Gastrocnemius medialis (tissue), 4 donors: ENCODE data around the gene CCL19. TPM values are rescaled to one million over a fixed set of nuclear protein-coding genes. Genes with fewer than 3 reads are reported as not detected.

Experiments used
- ATAC-seq, 2 donors: fragments of 150-250 bp; one replicate each; pipeline ENCODE4 v1.9.1; 2016
- DNase-seq, 2 donors: peaks; one replicate each; pipeline ENCODE4 v3.0.0-alpha.2; 2019
- H3K27ac ChIP-seq, 4 donors: fragments of 200-600 bp; sonication (generic); 1 replicate in 1 of 4; 2 replicates in 3 of 4; pipeline ENCODE4 v1.5.1; 2016 to 2018; ENCODE audit warnings: mild to moderate bottlenecking in 2 of 4, moderate library complexity in 1 of 4
- H3K27me3 ChIP-seq, 3 donors: fragments of 200-600 bp; sonication (generic) in 2 of 3; 1 replicate in 1 of 3; 2 replicates in 2 of 3; pipeline versions ENCODE4 v1.5.1 to v1.6.0; 2016 to 2019; ENCODE audit warnings: mild to moderate bottlenecking in 1 of 3, moderate library complexity in 1 of 3
- H3K36me3 ChIP-seq, 2 donors: fragments of 200-600 bp; sonication (generic) in 1 of 2; one replicate each; pipeline ENCODE4 v1.5.1; 2017 to 2018
- H3K4me1 ChIP-seq, 2 donors: fragments of 200-600 bp; sonication (generic) in 1 of 2; one replicate each; pipeline ENCODE4 v1.5.1; 2016 to 2017; ENCODE audit warnings: mild to moderate bottlenecking in 2 of 2
- H3K4me3 ChIP-seq, 4 donors: fragments of 200-600 bp; sonication (generic) in 3 of 4; 1 replicate in 1 of 4; 2 replicates in 3 of 4; pipeline ENCODE4 v1.5.1; 2016 to 2019; ENCODE audit warnings: mild to moderate bottlenecking in 2 of 4
- H3K9me3 ChIP-seq, 3 donors: fragments of 200-600 bp; sonication (generic) in 2 of 3; 1 replicate in 1 of 3; 2 replicates in 2 of 3; pipeline ENCODE4 v1.5.1; 2016 to 2019
- POLR2A ChIP-seq, 2 donors: fragments of 450-650 bp; IDR thresholded peaks; one replicate each; pipeline ENCODE4 v1.6.1; 2017; ENCODE audit warnings: antibody characterized with exemption in 2 of 2, mild to moderate bottlenecking in 2 of 2, moderate library complexity in 2 of 2
- in situ Hi-C, 4 donors: fragments of 200-750 bp; cut with MboI; loops; one replicate each; pipeline versions ENCODE4 v1.15.0 to v1.8.0; 2017; ENCODE audit warnings: low sequenced_read_pairs in 4 of 4
- intact Hi-C: fragments of 100-400 bp; cut with DNase I; formaldehyde crosslinking; loops from one replicate; pipeline ENCODE4 v1.15.1; 2023; ENCODE audit warnings: low total_unique reads
- total RNA-seq, 4 donors: library from RNA; depleted of rRNA; stranded (reverse); fragments of >200 nt; gene quantifications; one replicate each; pipeline versions ENCODE4 v1.1.0 to v1.2.3, GENCODE V29; 2016
- TF ChIP-seq, protein P1 (sequence below), 5 experiments: fragments of 450-650 bp in 3 of 5; fragments of 200-600 bp in 2 of 5; sonication (generic) in 2 of 5; IDR thresholded peaks in 4 of 5; conservative IDR thresholded peaks in 1 of 5; 1 replicate in 4 of 5; 2 replicates in 1 of 5; pipeline ENCODE4 v1.5.1; 2016 to 2019; ENCODE audit warnings: antibody characterized with exemption in 5 of 5, mild to moderate bottlenecking in 3 of 5, moderate library complexity in 3 of 5

CCL19 gene
- total RNA-seq, 4 donors from 2014 or later = not detected

DNA sequence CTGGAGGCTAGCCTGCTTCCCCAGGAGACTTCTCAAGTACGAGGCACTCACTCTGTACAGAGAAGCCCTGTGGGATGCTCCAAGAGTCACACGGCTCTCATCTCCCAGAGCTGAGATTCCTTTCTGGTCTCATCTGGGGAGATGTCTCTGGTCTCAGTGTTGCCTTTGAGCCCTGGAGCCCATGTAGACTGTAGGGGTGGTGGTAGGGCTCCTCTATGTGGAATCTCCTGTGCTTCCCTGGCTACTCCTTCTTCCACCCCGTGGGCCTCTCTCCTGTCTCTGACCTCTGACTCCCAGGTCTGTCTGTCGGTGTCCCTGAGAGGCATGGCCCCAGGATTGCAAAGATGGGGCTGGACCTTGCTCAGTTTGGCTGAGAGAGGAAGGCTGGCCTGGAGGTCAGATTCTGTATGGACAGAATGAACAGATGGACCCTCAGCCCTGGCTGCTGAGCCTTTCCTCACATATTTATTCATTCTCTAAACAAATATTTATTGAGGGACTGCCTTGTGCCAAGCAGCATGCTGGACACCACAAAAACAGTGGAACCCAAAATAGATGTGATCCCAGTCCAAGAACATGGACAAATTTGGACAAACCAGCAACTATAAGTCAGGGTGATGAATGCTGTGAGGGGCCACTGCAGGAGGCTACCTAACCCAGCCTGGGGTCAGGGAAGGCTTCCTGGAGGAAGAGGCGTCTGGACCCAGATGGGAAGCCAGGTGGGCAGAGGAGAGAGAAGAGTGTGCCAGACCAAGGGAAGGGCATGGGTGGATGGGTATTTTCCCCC lies 2.6 kb downstream of the CCL19 start:
- in situ Hi-C loops (no loop called here), intact Hi-C loops (no loop called here)
- Histone ChIP-seq H3K27me3 (no peaks in the 10 kb centered on the region), H3K36me3 (no peaks in the 10 kb centered on the region), H3K4me3 (no peak overlapping the region), H3K4me1 (no peaks in the 10 kb centered on the region), H3K27ac (no peak overlapping the region), H3K9me3 (no peaks in the 10 kb centered on the region)
- TF ChIP-seq, protein P1, sequence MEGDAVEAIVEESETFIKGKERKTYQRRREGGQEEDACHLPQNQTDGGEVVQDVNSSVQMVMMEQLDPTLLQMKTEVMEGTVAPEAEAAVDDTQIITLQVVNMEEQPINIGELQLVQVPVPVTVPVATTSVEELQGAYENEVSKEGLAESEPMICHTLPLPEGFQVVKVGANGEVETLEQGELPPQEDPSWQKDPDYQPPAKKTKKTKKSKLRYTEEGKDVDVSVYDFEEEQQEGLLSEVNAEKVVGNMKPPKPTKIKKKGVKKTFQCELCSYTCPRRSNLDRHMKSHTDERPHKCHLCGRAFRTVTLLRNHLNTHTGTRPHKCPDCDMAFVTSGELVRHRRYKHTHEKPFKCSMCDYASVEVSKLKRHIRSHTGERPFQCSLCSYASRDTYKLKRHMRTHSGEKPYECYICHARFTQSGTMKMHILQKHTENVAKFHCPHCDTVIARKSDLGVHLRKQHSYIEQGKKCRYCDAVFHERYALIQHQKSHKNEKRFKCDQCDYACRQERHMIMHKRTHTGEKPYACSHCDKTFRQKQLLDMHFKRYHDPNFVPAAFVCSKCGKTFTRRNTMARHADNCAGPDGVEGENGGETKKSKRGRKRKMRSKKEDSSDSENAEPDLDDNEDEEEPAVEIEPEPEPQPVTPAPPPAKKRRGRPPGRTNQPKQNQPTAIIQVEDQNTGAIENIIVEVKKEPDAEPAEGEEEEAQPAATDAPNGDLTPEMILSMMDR (IDR thresholded peaks at IDR 0.05 in 4 of 5, conservative IDR thresholded peaks at IDR 0.05 in 1 of 5) = no peak
- TF ChIP-seq POLR2A (IDR thresholded peaks at IDR 0.05) = no peak
- DNase-seq (no peak), ATAC-seq (no peak)

DNA sequence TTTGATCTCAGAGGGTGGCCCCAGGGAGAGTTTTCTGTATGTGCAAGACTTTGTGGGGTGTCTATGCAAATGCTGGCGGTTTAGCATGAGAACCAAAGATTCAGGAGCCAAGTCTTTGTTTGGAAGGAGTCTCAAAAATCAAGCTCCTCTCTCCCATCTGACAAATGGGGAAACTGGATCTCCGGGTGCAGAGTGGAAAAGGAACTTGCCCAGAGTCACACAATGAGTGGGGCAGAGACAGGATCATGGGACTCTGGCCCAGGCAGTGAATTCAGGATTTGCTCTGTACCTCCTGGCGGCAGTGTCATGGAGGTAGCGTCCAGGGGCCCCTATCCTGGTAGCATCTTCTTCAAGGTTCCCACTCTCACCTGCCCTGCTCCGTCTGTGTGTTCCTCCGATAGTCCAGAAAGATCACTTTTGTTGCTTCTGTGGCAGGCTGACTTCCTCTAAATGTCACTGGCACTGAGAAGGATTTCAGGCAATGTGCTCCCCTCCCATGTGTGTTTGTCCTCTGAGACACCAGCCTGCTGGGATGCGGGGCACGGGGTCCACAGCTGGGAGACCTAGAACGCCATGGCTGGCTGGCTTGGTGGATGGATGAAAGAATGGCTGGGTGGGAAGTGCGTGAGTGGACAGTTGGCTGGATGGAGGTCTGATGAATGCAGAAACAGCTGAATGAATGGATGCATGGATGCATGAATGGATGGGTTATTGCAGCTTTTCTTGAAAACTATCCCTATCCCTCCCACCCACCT lies 3.6 kb downstream of the CCL19 start:
- Histone ChIP-seq H3K27me3 (no peaks in the 10 kb centered on the region), H3K9me3 (no peaks in the 10 kb centered on the region), H3K4me1 (no peaks in the 10 kb centered on the region), H3K36me3 (no peaks in the 10 kb centered on the region), H3K4me3 (no peak overlapping the region), H3K27ac (no peak overlapping the region)
- in situ Hi-C loops = no loop called here
- intact Hi-C loops = no loop called here
- no peak for TF ChIP-seq POLR2A (IDR thresholded peaks at IDR 0.05)
- TF ChIP-seq, protein P1 (IDR thresholded peaks at IDR 0.05 in 4 of 5, conservative IDR thresholded peaks at IDR 0.05 in 1 of 5) = no peak
- DNase-seq (no peak), ATAC-seq (no peak)

DNA sequence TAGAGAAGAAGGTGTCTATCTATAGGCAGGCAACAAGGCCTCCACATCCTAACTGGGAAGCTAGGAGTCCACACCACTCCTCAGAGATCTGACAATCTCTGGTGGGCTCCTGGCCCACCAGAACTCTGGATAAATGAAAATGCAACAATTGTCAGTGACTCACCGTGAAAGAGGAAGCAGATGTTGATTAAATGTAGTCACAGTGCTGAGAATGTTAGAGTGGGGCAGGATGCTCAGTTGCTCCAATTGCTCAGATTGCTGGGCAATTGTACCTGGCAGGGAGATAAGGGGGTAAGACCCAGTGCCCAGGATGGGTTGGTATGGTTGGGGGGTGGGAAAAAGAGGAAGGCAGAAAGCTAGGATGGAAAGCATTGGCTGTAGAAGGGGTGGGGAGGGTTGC lies 4.3 kb downstream of the CCL19 start:
- intact Hi-C loops = no loop called here
- in situ Hi-C loops = no loop called here

DNA sequence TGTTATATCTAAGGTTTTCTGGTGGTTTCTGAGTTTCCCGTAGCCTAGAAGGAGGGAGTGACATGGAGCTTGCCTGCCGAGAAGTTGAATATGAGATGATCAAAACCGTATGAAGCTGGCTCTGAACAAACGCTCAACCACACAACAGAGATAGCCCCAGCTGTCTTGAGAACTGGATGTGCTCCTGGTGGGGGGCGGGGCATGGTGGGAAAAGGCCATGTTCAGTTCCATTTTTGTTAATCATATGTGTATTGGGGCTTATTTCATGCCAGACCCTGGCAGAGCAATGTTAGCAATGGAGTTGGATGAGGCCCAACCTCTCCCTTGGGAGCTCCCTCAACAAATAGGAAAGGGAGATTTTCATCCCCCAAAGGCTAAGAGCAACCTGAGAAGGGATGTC lies 4.8 kb downstream of the CCL19 start:
- intact Hi-C loops = no loop called here
- Histone ChIP-seq H3K4me1 (no peaks in the 10 kb centered on the region), H3K4me3 (no peak overlapping the region), H3K9me3 (no peaks in the 10 kb centered on the region), H3K27ac (no peak overlapping the region), H3K27me3 (no peaks in the 10 kb centered on the region), H3K36me3 (no peaks in the 10 kb centered on the region)
- TF ChIP-seq, protein P1 (IDR thresholded peaks at IDR 0.05 in 4 of 5, conservative IDR thresholded peaks at IDR 0.05 in 1 of 5) = no peak
- no peak for TF ChIP-seq POLR2A (IDR thresholded peaks at IDR 0.05)
- in situ Hi-C loops = no loop called here
- DNase-seq (no peak), ATAC-seq (no peak)

More for the DNA sequence above, 4.3 kb downstream of the CCL19 start:
- Histone ChIP-seq H3K4me1 (no peaks in the 10 kb centered on the region), H3K9me3 (no peaks in the 10 kb centered on the region), H3K4me3 (no peak overlapping the region), H3K27ac (no peak overlapping the region), H3K27me3 (no peaks in the 10 kb centered on the region), H3K36me3 (no peaks in the 10 kb centered on the region)
- no peak for DNase-seq
- no peak for TF ChIP-seq POLR2A (IDR thresholded peaks at IDR 0.05)
- TF ChIP-seq, protein P1 (IDR thresholded peaks at IDR 0.05 in 4 of 5, conservative IDR thresholded peaks at IDR 0.05 in 1 of 5) = no peak
- no peak for ATAC-seq
